Mammary microvascular endothelial cell (primary cell): ENCODE measurements around the gene KRTAP8-1. TPM values are rescaled to one million over a fixed set of nuclear protein-coding genes. Genes with fewer than 3 reads are reported as not detected.

ENCODE experiments used
- total RNA-seq: library from RNA; depleted of rRNA; stranded (reverse); fragments of >200 nt; gene quantifications from 2 replicates; pipeline ENCODE4 v1.2.3, GENCODE V29; 2015

The KRTAP8-1 gene
- not detected in 2 replicates for total RNA-seq

GRCh38 chr21:30813174-30813573 lies at the start of gene KRTAP8-1:
Gene KRTAP8-1 (minus strand): TSS chr21:30813274. CDS start chr21:30813220, 54 bp downstream.

GRCh38 chr21:30829659-30830058 lies 16.6 kb upstream of the KRTAP8-1 start, which contains the start of gene KRTAP7-1:
Gene KRTAP7-1 (minus strand): TSS chr21:30829759. CDS start chr21:30829698, 61 bp downstream.

Other genes starting within 250 kb of the KRTAP8-1 start
- gene KRTAP22-2, start 222.9 kb downstream of the KRTAP8-1 start, total RNA-seq = not detected in 2 replicates
- not detected in 2 replicates for gene KRTAP6-3, start 220.8 kb downstream of the KRTAP8-1 start, total RNA-seq
- not detected in 2 replicates for gene KRTAP6-2, start 214.4 kb downstream of the KRTAP8-1 start, total RNA-seq
- not detected in 2 replicates for gene KRTAP22-1, start 212.2 kb downstream of the KRTAP8-1 start, total RNA-seq
- not detected in 2 replicates for gene KRTAP6-1, start 199.3 kb downstream of the KRTAP8-1 start, total RNA-seq
- gene KRTAP20-1, start 196.8 kb downstream of the KRTAP8-1 start, total RNA-seq = not detected in 2 replicates
- gene KRTAP20-4, start 192.6 kb downstream of the KRTAP8-1 start, total RNA-seq = not detected in 2 replicates
- not detected in 2 replicates for gene KRTAP20-2, start 178.1 kb downstream of the KRTAP8-1 start, total RNA-seq
- not detected in 2 replicates for gene KRTAP20-3, start 170.4 kb downstream of the KRTAP8-1 start, total RNA-seq
- not detected in 2 replicates for gene KRTAP21-3, start 94.5 kb downstream of the KRTAP8-1 start, total RNA-seq
- gene KRTAP21-2, start 66.0 kb downstream of the KRTAP8-1 start, total RNA-seq = not detected in 2 replicates
- gene KRTAP21-1, start 57.8 kb downstream of the KRTAP8-1 start, total RNA-seq = not detected in 2 replicates
- not detected in 2 replicates for gene KRTAP7-1, start 16.5 kb upstream of the KRTAP8-1 start, total RNA-seq
- not detected in 2 replicates for gene KRTAP11-1, start 68.3 kb upstream of the KRTAP8-1 start, total RNA-seq
- gene KRTAP19-8, start 225.2 kb upstream of the KRTAP8-1 start, total RNA-seq = not detected in 2 replicates